ENCODE measurements around the gene AOAH. TPM values are rescaled to one million over a fixed set of nuclear protein-coding genes. Genes with fewer than 3 reads are reported as not detected.

AOAH gene
- total RNA-seq, 4 donors from 2014 or later, result 1.1 to 4.8 (median 1.6) TPM

- no peak overlapping the region for H3K4me3 ChIP-seq
- no peaks in the 10 kb centered on the region for H3K27me3 ChIP-seq
- 74% methylated on average over 1 of the region's 1 CpG for WGBS
- H3K36me3 ChIP-seq, result no peaks in the 10 kb centered on the region
- no peaks in the 10 kb centered on the region for H3K9me3 ChIP-seq
- no peak for DNase-seq (ENCODE audit: low spot score in 2 of 2)
- H3K4me1 ChIP-seq, result no peaks in the 10 kb centered on the region
- TF ChIP-seq CTCF (IDR thresholded peaks at IDR 0.05) (no peak), POLR2A (IDR thresholded peaks at IDR 0.05) (no peak), EP300 (IDR thresholded peaks at IDR 0.05) (no peak), POLR2AphosphoS5 (IDR thresholded peaks at IDR 0.05) (no peak)
- no peak overlapping the region for H3K27ac ChIP-seq
Observed at GRCh38 chr7:36583318-36583717, 141.0 kb downstream of the AOAH start.

- DNase-seq (ENCODE audit: low spot score in 2 of 2), result no peak
- Histone ChIP-seq H3K4me1 (no peaks in the 10 kb centered on the region), H3K27ac (no peak overlapping the region), H3K9me3 (no peaks in the 10 kb centered on the region), H3K27me3 (no peaks in the 10 kb centered on the region), H3K36me3 (no peaks in the 10 kb centered on the region), H3K4me3 (no peak overlapping the region)
- 81% methylated on average over 5 of the region's 5 CpGs for WGBS
- TF ChIP-seq POLR2AphosphoS5 (IDR thresholded peaks at IDR 0.05) (no peak), CTCF (IDR thresholded peaks at IDR 0.05) (no peak), POLR2A (IDR thresholded peaks at IDR 0.05) (no peak), EP300 (IDR thresholded peaks at IDR 0.05) (no peak)
Observed at GRCh38 chr7:36575832-36576231, 148.5 kb downstream of the AOAH start.

GRCh38 chr7:36573066-36573465, 151.2 kb downstream of the AOAH start:
- no peaks in the 10 kb centered on the region for H3K4me1 ChIP-seq
- WGBS, result 91% methylated on average over 3 of the region's 3 CpGs
- no peaks in the 10 kb centered on the region for H3K36me3 ChIP-seq
- no peaks in the 10 kb centered on the region for H3K9me3 ChIP-seq
- no peak for DNase-seq (ENCODE audit: low spot score in 2 of 2)
- no peak overlapping the region for H3K27ac ChIP-seq
- no peaks in the 10 kb centered on the region for H3K27me3 ChIP-seq
- TF ChIP-seq CTCF (IDR thresholded peaks at IDR 0.05) (no peak), POLR2A (IDR thresholded peaks at IDR 0.05) (no peak), POLR2AphosphoS5 (IDR thresholded peaks at IDR 0.05) (no peak), EP300 (IDR thresholded peaks at IDR 0.05) (no peak)
- H3K4me3 ChIP-seq, result no peak overlapping the region

GRCh38 chr7:36571190-36571560, 153.1 kb downstream of the AOAH start:
- TF ChIP-seq EP300 (IDR thresholded peaks at IDR 0.05) (no peak), CTCF (IDR thresholded peaks at IDR 0.05) (no peak), POLR2A (IDR thresholded peaks at IDR 0.05) (no peak), POLR2AphosphoS5 (IDR thresholded peaks at IDR 0.05) (no peak)

GRCh38 chr7:36570528-36571189, 153.6 kb downstream of the AOAH start:
- no peak for TF ChIP-seq EP300 (IDR thresholded peaks at IDR 0.05)
- no peak for TF ChIP-seq POLR2A (IDR thresholded peaks at IDR 0.05)
- TF ChIP-seq CTCF (IDR thresholded peaks at IDR 0.05), result no peak
- TF ChIP-seq POLR2AphosphoS5 (IDR thresholded peaks at IDR 0.05), result no peak
- no peaks in the 10 kb centered on the region for H3K27me3 ChIP-seq
- no peak overlapping the region for H3K27ac ChIP-seq
- H3K36me3 ChIP-seq, result no peaks in the 10 kb centered on the region
- no peak overlapping the region for H3K4me3 ChIP-seq
- 80% methylated on average over 11 of the region's 11 CpGs for WGBS
- no peak for DNase-seq (ENCODE audit: low spot score in 2 of 2)
- H3K4me1 ChIP-seq, result no peaks in the 10 kb centered on the region
- H3K9me3 ChIP-seq, result no peaks in the 10 kb centered on the region

More at GRCh38 chr7:36571190-36571560, 153.1 kb downstream of the AOAH start:
- Histone ChIP-seq H3K9me3 (no peaks in the 10 kb centered on the region), H3K4me3 (no peak overlapping the region), H3K36me3 (no peaks in the 10 kb centered on the region), H3K27ac (no peak overlapping the region), H3K27me3 (no peaks in the 10 kb centered on the region), H3K4me1 (no peaks in the 10 kb centered on the region)
- 0% methylated on average over 1 of the region's 1 CpG for WGBS
- DNase-seq (ENCODE audit: low spot score in 2 of 2), result no peak

Measured in suprapubic skin (tissue), 4 donors.